CD4-positive, alpha-beta T cell treated with Interleukin-1 beta for 1 hour (primary cell): ENCODE results near the gene DRC1.

Experiments used
- DNase-seq, 2 donors: peaks; one replicate each; pipeline ENCODE4 v3.0.0-alpha.2; 2020 to 2022

DRC1 gene

GRCh38 chr2:26449278-26450030 lies 47.7 kb downstream of the DRC1 start:
- DNase-seq: no peak

GRCh38 chr2:26450031-26450635 lies 48.4 kb downstream of the DRC1 start:
- no peak for DNase-seq

GRCh38 chr2:26451700-26452099 lies 50.0 kb downstream of the DRC1 start:
- DNase-seq: no peak

GRCh38 chr2:26453421-26454329 lies 52.0 kb downstream of the DRC1 start:
- DNase-seq: no peak

GRCh38 chr2:26454561-26455001 lies 52.9 kb downstream of the DRC1 start:
- DNase-seq: no peak

- no peak for DNase-seq
Observed at GRCh38 chr2:26455037-26455669, 53.4 kb downstream of the DRC1 start.

GRCh38 chr2:26455670-26456439 lies 54.1 kb downstream of the DRC1 start:
- DNase-seq: peak in 1 of 2 donors; percentile 29

GRCh38 chr2:26456440-26457250 lies 54.9 kb downstream of the DRC1 start:
- DNase-seq: peak in 1 of 2 donors; percentile 20

GRCh38 chr2:26457251-26457666 lies 55.5 kb downstream of the DRC1 start:
- no peak for DNase-seq

- no peak for DNase-seq
Observed at GRCh38 chr2:26457695-26458364, 56.1 kb downstream of the DRC1 start.

- no peak for DNase-seq
Observed at GRCh38 chr2:26458365-26459042, 56.8 kb downstream of the DRC1 start.

- DNase-seq: no peak
Observed at GRCh38 chr2:26459991-26460612, 58.4 kb downstream of the DRC1 start.

- no peak for DNase-seq
Observed at GRCh38 chr2:26460613-26461031, 58.9 kb downstream of the DRC1 start.

GRCh38 chr2:26461601-26462023 lies 59.9 kb downstream of the DRC1 start:
- no peak for DNase-seq

GRCh38 chr2:26462100-26462499 lies 60.4 kb downstream of the DRC1 start:
- DNase-seq: no peak

GRCh38 chr2:26462511-26463243 lies 61.0 kb downstream of the DRC1 start:
- DNase-seq: no peak

GRCh38 chr2:26463244-26464192 lies 61.8 kb downstream of the DRC1 start:
- DNase-seq: no peak
